GM12878 (cell line): ENCODE results near the gene ARHGAP26.
"Not testable (repeated sequence)": the region's sequence is repeated elsewhere in the genome, so short reads cannot be mapped to it uniquely, and the experiment has no call there.

Experiments
- MXI1 ChIP-seq: fragments of 150-350 bp; IDR thresholded peaks from 2 replicates; pipeline ENCODE4 v1.6.1; 2011; ENCODE audit warnings: low read depth, mild to moderate bottlenecking, inconsistent platforms, low read length, improper control_type of control experiment
- RFX5 ChIP-seq: IDR thresholded peaks from 2 replicates; pipeline ENCODE4 v1.6.1; 2011; ENCODE audit warnings: low read depth, low read length, improper control_type of control experiment
- SIN3A ChIP-seq: IDR thresholded peaks from 2 replicates; pipeline ENCODE4 v1.6.1; 2012; ENCODE audit warnings: low read depth, low read length, improper control_type of control experiment

GRCh38 chr5:143118818-143119217 is 348.6 kb downstream of the ARHGAP26 start:
- TF ChIP-seq MXI1, RFX5, SIN3A: not testable (repeated sequence)
